CD4-positive, alpha-beta T cell (primary cell): ENCODE results near the gene FLNC. TPM values are rescaled to one million over a fixed set of nuclear protein-coding genes. Genes with fewer than 3 reads are reported as not detected.

Source experiments
- ATAC-seq: fragments of 200-7000 bp; cut with Tn5 transposase; one replicate; pipeline ENCODE4 v1.10.0; 2022; ENCODE audit warnings: mild to moderate bottlenecking; ENCODE audit not compliant: poor library complexity
- CTCF ChIA-PET: fragments of 350-600 bp; sonication (Branson Sonifier 250); formaldehyde crosslinking; loops from one replicate; lab custom pipeline; 2021; ENCODE audit warnings: antibody characterized with exemption, inconsistent platforms; lab: Charles Lee
- POLR2A ChIA-PET: fragments of 350-600 bp; sonication (Branson Sonifier 250); formaldehyde crosslinking; loops from one replicate; lab custom pipeline; 2021; ENCODE audit warnings: antibody characterized with exemption, inconsistent platforms; lab: Charles Lee
- DNase-seq, 14 experiments: peaks; one replicate each; pipeline ENCODE4 v3.0.0-alpha.2; 2013 to 2020; ENCODE audit warnings: mixed read lengths in 2 of 14
- H3K27ac ChIP-seq, 2 donors: one replicate each; pipeline versions ENCODE4 v1.5.1 to v1.7.0; 2013; ENCODE audit warnings: low read length in 2 of 2, low read depth in 1 of 2, mild to moderate bottlenecking in 1 of 2
- H3K27me3 ChIP-seq, 2 experiments: 1 replicate in 1 of 2; 2 replicates in 1 of 2; pipeline versions ENCODE4 v1.6.1 to v1.7.0; 2013; ENCODE audit warnings: low read length in 2 of 2, control low read depth in 1 of 2, mild to moderate bottlenecking in 1 of 2, moderate library complexity in 1 of 2; ENCODE audit not compliant: insufficient read depth in 2 of 2, control insufficient read depth in 1 of 2
- H3K36me3 ChIP-seq: one replicate; pipeline ENCODE4 v1.6.1; 2013; ENCODE audit warnings: low read length, control low read depth; ENCODE audit not compliant: insufficient read depth
- H3K4me1 ChIP-seq: one replicate; pipeline ENCODE4 v1.6.1; 2013; ENCODE audit warnings: low read length, control low read depth; ENCODE audit not compliant: insufficient read depth
- H3K4me3 ChIP-seq: one replicate; pipeline ENCODE4 v1.5.1; 2013; ENCODE audit warnings: mild to moderate bottlenecking, low read length, moderate library complexity
- H3K9me3 ChIP-seq, 2 experiments: 1 replicate in 1 of 2; 2 replicates in 1 of 2; pipeline versions ENCODE4 v1.6.1 to v1.7.0; 2013; ENCODE audit warnings: low read length in 2 of 2, mild to moderate bottlenecking in 2 of 2, control low read depth in 1 of 2, moderate library complexity in 1 of 2; ENCODE audit not compliant: control insufficient read depth in 1 of 2, insufficient read depth in 1 of 2
- H3K27ac Mint-ChIP-seq: one replicate; pipeline ENCODE4 v1.8.0; 2020; ENCODE audit warnings: mixed read lengths
- H3K27me3 Mint-ChIP-seq: one replicate; pipeline ENCODE4 v1.8.0; 2021; ENCODE audit warnings: mixed read lengths
- H3K36me3 Mint-ChIP-seq: one replicate; pipeline ENCODE4 v1.8.0; 2021; ENCODE audit warnings: low read depth, mixed read lengths
- H3K4me1 Mint-ChIP-seq: one replicate; pipeline ENCODE4 v1.8.0; 2021; ENCODE audit warnings: low read depth, mixed read lengths
- H3K4me3 Mint-ChIP-seq: one replicate; pipeline ENCODE4 v1.8.0; 2020; ENCODE audit warnings: mild to moderate bottlenecking, mixed read lengths
- H3K9me3 Mint-ChIP-seq: one replicate; pipeline ENCODE4 v1.8.0; 2020; ENCODE audit warnings: mixed read lengths
- intact Hi-C, 2 experiments: fragments of 100-400 bp; cut with DNase I in 1 of 2; cut with micrococcal nuclease in 1 of 2; formaldehyde crosslinking; loops; one replicate each; pipeline versions ENCODE4 v1.15.1 to v1.9.0; 2023 to 2025; cut with DNase I, micrococcal nuclease
- total RNA-seq, 174 experiments: library from RNA in 2 of 174; stranded (reverse) in 2 of 174; gene quantifications; one replicate each; pipeline ENCODE4 v1.2.3 and lab custom pipeline; 2021 to 2026
- TF ChIP-seq, protein P1 (sequence below): fragments of 200-600 bp; IDR thresholded peaks from one replicate; pipeline ENCODE4 v1.8.0; 2022; ENCODE audit warnings: antibody characterized with exemption, mild to moderate bottlenecking

Gene FLNC
- total RNA-seq, 2 experiments from 2014 or later: 0.06 to 0.08 TPM

DNA sequence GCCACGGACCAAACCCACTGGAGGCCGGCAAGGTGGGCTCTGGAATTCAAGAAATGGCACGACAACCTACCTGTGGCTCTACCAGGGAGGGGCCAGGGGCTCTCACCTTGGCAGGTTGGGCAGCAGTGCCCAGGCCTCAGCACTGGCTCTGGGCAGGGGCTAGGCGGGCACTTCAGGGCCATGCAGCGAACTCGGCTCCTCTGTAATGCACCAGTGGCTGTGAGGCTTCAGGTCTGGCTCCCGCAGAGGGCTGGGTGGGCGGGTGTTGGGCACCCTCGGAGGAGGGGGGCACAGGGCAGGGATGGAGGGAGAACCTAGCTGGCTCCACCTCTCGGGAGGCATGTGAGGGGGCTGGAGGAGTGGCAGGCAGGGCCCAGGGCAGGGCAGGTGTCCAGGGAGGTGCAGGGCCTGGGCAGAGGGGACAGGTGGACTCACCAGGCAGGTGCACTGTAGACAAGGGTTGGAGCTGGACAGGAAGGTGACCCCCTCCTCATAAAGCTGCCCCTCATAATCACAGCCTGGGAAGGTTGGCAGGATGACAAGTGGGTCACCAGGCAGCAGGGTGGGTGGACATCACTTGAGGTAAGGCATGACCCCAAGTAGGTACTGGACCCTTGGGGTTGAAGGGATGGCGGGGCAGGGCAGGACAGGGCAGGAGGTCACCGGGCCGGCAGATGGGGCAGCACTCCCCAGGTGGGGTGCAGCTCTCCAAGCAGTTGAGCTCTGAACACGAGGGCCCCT lies 73.6 kb downstream of the FLNC start:
- no peak overlapping the region for H3K4me3 Mint-ChIP-seq

GRCh38 chr7:128904381-128905197 lies 74.4 kb downstream of the FLNC start:
- POLR2A ChIA-PET: no interaction called here

More for the DNA sequence above, 73.6 kb downstream of the FLNC start:
- Mint-ChIP-seq H3K27ac (no peak overlapping the region), H3K4me1 (no peaks in the 10 kb centered on the region), H3K9me3 (no peaks in the 10 kb centered on the region), H3K27me3 (peaks cover 48% of the 10 kb centered on the region), H3K36me3 (no peaks in the 10 kb centered on the region)
- Histone ChIP-seq H3K27me3 (peaks cover under 1 to 4% of the 10 kb centered on the region in 2 experiments), H3K4me1 (peaks cover 7% of the 10 kb centered on the region), H3K27ac (no peak overlapping the region), H3K4me3 (no peak overlapping the region), H3K9me3 (peaks cover 0 to 4% of the 10 kb centered on the region in 2 experiments), H3K36me3 (no peaks in the 10 kb centered on the region)
- CTCF ChIA-PET: interaction anchor here (1.5 kb wide), 1 partner anchor 188 kb away, joined by 4 read pairs; no protein-coding TSS in a partner anchor
- TF ChIP-seq, protein P1, sequence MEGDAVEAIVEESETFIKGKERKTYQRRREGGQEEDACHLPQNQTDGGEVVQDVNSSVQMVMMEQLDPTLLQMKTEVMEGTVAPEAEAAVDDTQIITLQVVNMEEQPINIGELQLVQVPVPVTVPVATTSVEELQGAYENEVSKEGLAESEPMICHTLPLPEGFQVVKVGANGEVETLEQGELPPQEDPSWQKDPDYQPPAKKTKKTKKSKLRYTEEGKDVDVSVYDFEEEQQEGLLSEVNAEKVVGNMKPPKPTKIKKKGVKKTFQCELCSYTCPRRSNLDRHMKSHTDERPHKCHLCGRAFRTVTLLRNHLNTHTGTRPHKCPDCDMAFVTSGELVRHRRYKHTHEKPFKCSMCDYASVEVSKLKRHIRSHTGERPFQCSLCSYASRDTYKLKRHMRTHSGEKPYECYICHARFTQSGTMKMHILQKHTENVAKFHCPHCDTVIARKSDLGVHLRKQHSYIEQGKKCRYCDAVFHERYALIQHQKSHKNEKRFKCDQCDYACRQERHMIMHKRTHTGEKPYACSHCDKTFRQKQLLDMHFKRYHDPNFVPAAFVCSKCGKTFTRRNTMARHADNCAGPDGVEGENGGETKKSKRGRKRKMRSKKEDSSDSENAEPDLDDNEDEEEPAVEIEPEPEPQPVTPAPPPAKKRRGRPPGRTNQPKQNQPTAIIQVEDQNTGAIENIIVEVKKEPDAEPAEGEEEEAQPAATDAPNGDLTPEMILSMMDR: no peak
- no peak for ATAC-seq
- POLR2A ChIA-PET: no interaction called here
- intact Hi-C loops: loop anchor here (1.0 to 5.0 kb wide), 2 partner anchors 188 to 309 kb away; no protein-coding TSS in a partner anchor
- peak in 1 of 14 experiments; percentile 20 for DNase-seq

More at GRCh38 chr7:128904381-128905197, 74.4 kb downstream of the FLNC start:
- Histone ChIP-seq H3K4me3 (no peak overlapping the region), H3K27ac (no peak overlapping the region), H3K9me3 (no peaks in the 10 kb centered on the region), H3K36me3 (no peaks in the 10 kb centered on the region), H3K27me3 (peaks cover 8% of the 10 kb centered on the region in 2 experiments), H3K4me1 (peaks cover 7% of the 10 kb centered on the region)
- Mint-ChIP-seq H3K27ac (no peak overlapping the region), H3K36me3 (no peaks in the 10 kb centered on the region), H3K4me1 (no peaks in the 10 kb centered on the region), H3K27me3 (peaks cover 56% of the 10 kb centered on the region), H3K9me3 (no peaks in the 10 kb centered on the region), H3K4me3 (no peak overlapping the region)
- ATAC-seq (peak; percentile 78), DNase-seq (peak in 4 of 14 experiments; percentile 28 to 79 (median 75))
- CTCF ChIA-PET: interaction anchor here (1.5 kb wide), 1 partner anchor 187 kb away, joined by 4 read pairs; no protein-coding TSS in a partner anchor
- intact Hi-C loops: loop anchor here (1.0 to 5.0 kb wide), 2 partner anchors 187 to 308 kb away; no protein-coding TSS in a partner anchor
- TF ChIP-seq, protein P1: peak; percentile 65
